RPMI8226 (cell line): ENCODE results near the gene RAPH1.

ENCODE experiments used
- DNase-seq: peaks from one replicate; pipeline ENCODE4 v3.0.0-alpha.2; 2015

RAPH1 gene

GRCh38 chr2:203535078-203535783 is at the start of gene RAPH1:
Gene RAPH1 (minus strand): TSS chr2:203535301. CDS start chr2:203495353, 39,948 bp downstream.
- peak; percentile 88 for DNase-seq

- no peak for DNase-seq
Observed at GRCh38 chr2:203584784-203585183, 49.7 kb upstream of the RAPH1 start.

DNA sequence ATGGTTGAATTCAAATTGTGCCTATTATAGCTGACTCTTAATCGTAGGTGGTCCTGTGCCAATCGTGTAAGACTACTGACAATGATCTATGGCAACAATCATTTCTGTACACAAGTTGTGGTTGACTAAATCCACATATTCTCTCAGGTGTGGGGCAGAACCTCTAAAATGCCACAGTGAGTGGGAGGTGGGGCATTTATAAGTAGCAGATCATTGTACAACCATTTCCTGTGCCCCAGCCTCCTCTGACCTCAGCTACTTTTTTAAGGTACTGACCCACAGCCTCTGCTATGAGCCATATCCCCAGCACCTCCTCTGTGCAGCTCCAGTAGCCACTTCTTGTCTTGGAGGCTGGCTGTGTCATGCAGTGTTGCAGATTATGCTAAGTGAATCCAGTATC is 48.6 kb upstream of the RAPH1 start:
- DNase-seq: peak; percentile 25

GRCh38 chr2:203583084-203583695 is 48.1 kb upstream of the RAPH1 start:
- no peak for DNase-seq

- no peak for DNase-seq
Observed at GRCh38 chr2:203582468-203582867, 47.4 kb upstream of the RAPH1 start.

- no peak for DNase-seq
Observed at GRCh38 chr2:203580844-203581243, 45.7 kb upstream of the RAPH1 start.

DNA sequence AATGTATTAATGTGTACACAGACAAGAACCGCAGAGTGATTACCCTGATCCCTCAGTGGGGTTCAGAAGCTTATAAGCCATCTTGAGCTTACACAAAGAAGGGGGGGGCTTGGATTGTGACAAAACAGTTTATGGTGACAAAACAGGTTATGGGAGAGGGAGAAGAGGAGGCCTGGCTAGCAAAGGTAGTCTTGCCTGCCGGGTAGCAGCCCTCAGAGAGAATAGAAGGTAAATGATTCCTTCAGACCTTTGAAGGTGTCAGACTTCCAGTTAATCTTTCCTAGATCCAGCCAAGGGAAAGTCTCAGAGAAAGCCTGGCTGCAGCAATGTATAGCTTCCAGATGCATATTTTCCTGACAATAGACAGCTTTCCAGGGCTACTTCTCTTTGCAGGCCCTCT is 44.6 kb upstream of the RAPH1 start:
- no peak for DNase-seq

DNA sequence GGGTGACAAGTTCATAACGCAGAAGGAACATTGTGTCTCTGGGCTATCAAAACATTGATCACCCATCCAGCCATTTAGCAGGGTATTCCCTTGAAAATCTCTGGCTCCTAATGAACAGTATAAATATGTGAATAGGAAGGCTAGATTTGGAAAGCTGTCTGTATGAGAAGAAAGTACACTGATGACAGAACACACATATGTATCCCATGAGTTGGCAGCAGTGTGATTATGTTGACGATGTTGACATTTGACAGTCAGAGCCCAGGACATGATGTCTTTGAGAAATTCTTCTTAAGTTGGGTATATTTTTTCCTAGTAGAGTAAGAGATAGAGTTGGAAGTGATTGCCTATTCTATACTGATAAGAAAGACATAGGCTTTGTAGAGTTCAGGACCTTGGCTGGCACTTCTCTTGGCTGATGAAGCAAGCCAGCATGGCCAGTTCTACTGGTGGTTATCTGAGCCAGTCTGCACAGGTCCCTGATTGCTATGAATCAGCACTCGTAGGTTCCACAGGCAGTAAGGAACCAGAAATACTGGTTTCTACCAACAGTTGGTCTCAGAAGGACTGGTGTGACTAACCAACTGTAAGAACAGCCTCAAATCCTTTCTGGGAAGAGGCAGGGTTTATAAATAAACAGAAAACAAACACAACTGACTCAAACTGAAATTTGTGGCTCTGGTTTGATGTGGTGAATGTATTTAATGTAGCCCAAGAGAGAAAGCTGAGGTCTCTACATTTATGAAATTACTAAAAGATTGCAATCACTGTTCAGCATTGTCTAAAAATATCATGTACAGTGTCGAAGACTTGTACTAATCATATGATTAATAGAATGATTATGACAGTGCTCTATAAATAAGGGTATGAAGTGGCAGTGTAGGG is 43.9 kb upstream of the RAPH1 start:
- DNase-seq: no peak

- DNase-seq: no peak
Observed at GRCh38 chr2:203574824-203575223, 39.7 kb upstream of the RAPH1 start.

GRCh38 chr2:203572316-203572715 is 37.2 kb upstream of the RAPH1 start:
- no peak for DNase-seq

DNA sequence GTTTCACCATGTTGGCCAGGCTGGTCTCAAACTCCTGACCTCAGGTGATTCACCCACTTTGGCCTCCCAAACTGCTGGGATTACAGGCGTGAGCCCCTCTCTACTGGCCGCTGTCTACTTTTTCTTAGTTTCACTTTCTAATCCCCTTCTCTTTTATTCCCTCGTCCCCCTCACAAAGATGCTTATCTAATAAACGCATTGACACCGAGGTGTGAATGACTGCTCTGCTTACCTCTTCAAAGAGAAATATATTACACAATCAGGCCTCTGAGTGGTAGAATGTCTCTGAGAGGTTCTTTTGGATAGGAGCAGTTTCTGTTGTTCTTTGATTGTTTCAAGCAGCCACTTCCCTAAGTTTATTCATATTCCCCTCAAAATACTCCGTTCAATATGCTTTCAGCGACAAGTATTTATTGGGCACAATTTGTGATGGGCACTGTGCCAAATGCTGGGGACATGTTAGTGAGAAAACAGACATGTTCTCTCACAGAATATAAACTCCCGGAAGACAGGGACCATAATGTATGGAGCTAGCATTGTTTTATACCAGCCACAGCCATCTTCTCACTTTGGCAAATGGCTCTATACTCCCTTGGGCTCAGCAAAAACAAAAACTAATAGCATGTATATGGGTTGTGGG is 34.7 kb upstream of the RAPH1 start:
- DNase-seq: no peak

GRCh38 chr2:203567691-203568090 is 32.6 kb upstream of the RAPH1 start:
- no peak for DNase-seq

DNA sequence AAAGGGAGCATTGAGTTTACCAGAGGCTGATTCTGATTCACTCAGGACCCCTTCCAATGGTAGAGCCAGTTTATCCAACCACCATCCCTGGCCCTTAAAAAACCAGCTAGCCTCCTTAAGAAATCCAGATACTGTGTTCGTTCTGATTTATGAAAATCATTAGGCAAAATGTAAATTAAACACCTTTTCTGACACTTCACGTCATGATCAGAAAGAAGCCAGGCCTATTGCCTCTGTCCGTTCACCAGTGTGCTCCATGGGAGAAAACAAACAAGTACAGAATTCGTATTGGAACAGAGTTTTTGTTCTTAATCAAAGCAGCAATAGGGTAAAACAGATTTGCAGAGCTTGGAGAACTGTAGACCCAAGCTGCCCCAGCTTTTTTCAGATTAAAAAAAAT is 31.1 kb upstream of the RAPH1 start:
- DNase-seq: no peak

DNA sequence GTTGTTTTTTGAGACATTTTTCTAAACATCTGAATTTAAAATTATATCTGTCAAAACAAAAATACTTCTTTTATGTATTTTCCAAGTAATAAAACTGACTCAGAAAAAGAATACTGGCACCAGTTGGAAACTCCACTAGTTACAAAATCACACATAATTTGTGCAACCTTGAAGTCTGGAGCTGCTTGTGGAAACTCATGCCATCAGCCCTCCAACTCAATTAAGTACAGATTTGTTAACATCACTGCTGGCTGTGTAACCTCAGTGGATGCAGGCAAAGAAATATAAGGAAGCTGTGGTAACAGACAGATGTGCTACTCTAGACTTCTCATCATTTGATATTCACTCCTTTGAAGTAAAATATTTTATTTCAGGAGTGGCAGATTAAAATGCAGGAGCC is 30.0 kb upstream of the RAPH1 start:
- no peak for DNase-seq

- DNase-seq: no peak
Observed at GRCh38 chr2:203562268-203562667, 27.2 kb upstream of the RAPH1 start.

DNA sequence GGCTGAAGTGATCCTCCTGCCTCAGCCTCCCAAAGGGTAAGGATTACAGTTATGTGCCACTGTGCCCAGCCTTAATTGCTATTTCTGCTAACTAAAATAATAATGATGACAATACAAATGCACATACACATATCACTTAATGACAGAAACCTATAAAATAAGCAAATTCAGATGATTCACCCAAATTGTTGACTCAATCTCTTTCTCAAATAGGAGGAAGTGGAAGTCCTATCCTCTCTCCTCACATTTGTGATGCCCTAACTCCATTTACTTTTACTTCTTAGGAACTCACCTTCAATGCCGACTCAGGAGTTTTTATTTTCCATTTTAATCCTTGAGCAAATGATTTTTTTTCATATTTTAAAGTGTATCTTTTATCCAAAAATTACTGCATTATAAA is 24.5 kb upstream of the RAPH1 start:
- no peak for DNase-seq

DNA sequence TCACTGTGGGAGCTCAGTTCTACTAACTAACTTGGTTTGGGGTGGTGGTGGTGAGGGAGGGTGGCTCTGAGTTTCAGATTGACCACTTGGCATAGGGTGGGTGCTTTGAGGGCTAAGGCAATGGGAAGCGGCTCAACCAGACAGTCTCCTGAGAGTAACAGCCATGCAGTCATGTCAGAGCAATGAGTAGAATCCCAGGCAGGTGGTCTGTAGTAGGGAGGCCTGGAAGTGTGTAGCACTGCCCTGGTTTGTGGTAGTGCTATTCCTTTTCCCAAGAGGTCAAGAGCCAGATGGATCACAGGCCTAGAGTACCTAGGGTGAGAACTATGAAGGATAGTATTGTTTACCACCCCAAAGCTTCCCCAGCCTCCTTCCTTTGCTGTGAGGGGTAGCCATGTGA is 18.7 kb upstream of the RAPH1 start:
- no peak for DNase-seq

DNA sequence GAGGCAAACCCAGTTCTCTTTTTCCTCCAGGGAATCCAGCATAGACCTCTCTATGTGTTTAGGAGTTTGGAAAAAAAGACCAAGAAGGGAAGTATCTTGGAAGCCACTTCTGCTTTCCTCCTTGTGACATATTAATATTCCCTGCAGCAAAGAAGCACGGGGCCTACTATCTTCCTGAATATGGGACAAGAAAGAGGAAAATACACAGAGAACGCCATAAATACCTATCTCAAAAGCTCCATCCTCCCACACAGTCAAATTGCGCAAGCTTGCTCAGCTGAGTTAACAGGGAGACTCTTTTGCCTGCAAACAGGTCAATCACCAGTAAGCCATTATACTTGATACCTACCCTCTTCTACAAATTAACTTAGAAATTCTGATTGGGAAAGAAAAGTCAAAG is 16.7 kb upstream of the RAPH1 start:
- DNase-seq: no peak

DNA sequence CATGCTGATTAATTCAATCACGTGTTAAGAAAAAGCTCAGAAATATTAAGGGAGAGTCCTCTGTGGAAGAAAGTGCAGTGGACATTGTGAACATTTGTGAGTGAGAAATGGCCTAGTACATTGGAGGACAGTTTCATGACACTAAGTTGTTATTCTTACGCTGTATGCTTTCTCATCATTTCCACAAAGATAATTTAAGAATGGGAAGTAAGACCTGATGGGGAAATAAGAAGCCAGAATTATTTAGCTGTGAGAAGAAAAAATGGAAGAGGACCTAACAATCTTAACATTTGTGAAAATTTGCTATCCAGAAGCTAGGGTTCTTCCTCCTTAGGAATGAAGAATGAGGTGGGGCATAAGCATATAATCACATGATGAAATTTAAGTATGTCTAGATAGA is 15.2 kb upstream of the RAPH1 start:
- DNase-seq: no peak

- no peak for DNase-seq
Observed at GRCh38 chr2:203549406-203549805, 14.3 kb upstream of the RAPH1 start.

DNA sequence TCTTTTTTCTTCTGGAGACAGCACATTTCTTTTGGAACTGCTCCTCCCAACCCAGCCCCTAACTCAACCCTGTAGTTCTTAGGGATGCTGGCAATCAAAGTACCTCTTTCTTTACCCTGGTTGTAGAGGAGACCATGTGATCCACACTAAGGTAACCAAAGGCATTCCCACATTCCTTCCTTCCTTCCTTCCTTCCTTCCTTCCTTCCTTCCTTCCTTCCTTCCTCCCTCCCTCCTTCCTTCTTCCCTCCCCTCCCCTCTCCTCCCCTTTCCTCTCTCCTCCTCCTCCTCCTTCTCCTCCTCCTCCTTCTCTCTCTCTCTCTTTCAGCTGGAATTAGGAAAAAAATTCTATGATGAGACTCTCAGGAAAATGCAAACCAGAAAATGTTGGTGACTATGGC is 13.8 kb upstream of the RAPH1 start:
- no peak for DNase-seq

GRCh38 chr2:203547356-203547755 is 12.3 kb upstream of the RAPH1 start:
- DNase-seq: no peak

GRCh38 chr2:203544402-203544801 is 9.3 kb upstream of the RAPH1 start:
- no peak for DNase-seq
